ENCODE measurements around the gene ISOC2. TPM values are rescaled to one million over a fixed set of nuclear protein-coding genes. Genes with fewer than 3 reads are reported as not detected.
"Not testable (repeated sequence)": the region's sequence is repeated elsewhere in the genome, so short reads cannot be mapped to it uniquely, and the experiment has no call there.

The ISOC2 gene, protein sequence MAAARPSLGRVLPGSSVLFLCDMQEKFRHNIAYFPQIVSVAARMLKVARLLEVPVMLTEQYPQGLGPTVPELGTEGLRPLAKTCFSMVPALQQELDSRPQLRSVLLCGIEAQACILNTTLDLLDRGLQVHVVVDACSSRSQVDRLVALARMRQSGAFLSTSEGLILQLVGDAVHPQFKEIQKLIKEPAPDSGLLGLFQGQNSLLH
- polyA plus RNA-seq (ENCODE audit: insufficient read length in 4 of 4), result 10 to 100 TPM; 33.8 to 59.3 (median 42.8) TPM

DNA sequence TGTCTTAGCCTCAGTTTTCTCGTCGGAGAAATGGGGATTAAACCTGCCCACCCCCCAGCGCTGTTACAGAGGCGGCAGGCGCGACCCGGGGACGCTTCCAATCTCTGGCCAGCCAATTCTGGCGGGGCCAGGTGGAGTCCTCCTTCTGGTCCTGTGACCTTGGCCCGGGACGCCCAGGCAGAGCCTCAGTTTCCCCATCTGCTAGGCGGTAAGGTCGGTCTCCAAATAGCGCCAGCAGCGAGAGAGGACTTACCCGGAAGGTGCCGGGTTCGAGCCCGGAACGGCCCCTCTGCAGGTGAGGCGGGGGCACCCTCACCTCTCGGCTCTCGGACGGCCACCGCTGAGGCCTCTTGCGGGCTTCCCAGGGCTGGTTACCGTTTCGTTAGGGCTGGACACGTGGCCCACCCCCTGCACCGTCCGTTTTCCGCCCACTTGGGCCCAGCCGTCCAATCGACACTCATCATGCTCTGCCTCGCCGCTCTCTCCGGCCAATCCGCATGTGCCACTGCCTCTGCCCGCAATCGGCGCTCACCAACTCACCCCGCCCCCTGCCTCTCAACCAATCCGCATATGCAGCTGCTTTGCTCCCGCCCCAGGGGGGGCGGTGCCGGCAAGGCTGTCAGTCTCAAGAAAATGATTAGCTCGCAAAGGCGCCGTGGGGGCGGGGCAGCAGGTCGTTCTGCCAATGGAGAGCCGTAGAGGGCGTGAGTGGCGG is at the start of gene ISOC2:
Gene ISOC2, minus strand, starts transcription at position 384 of the 715 bp plus-strand sequence. CDS start 5,156 bp downstream, outside the sequence.
- DNase-seq (ENCODE audit: low read depth in 4 of 4, low spot score in 2 of 4), result peak; percentile 92 to 100 (median 99)

- DNase-seq (ENCODE audit: low read depth in 4 of 4, low spot score in 2 of 4), result no peak
Observed at GRCh38 chr19:55508120-55508519, 46.7 kb upstream of the ISOC2 start.

DNA sequence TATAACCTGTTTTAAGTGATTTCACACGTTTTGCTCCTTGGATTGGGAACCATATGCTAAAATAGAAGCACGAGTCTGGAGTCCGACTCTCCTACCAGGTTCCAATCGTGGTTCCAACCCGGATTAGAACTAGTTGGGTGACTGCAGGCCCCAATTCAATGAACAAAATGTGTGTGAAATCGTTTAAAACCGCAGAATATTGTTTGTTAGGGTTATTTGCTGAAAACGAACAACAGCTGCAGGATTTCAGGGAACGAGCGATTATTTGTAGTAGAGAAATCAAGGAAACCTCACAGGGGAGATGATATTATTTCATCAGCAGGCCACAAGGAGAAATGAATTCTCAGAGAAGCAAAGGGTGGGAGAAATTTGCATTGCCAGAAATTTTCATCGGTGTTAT is 43.5 kb upstream of the ISOC2 start:
- DNase-seq (ENCODE audit: low read depth in 4 of 4, low spot score in 2 of 4), result no peak

DNA sequence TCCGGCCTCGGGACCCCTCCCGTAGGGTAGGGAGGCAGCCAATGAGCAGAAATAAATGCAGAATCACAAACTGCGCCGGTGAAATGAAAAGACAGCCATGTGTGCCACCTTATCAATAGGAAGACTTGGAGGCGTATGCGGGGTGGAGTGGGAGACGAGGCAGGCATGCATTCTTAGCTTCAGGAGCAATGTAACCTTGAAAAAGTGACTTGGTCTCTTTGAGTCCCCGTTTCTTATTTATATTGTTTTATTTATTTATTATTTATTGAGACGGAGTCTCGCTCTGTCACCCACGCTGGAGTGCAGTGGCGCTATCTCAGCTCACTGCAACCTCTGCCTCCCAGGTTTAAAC is 42.8 kb upstream of the ISOC2 start:
- DNase-seq (ENCODE audit: low read depth in 4 of 4, low spot score in 2 of 4), result no peak

DNA sequence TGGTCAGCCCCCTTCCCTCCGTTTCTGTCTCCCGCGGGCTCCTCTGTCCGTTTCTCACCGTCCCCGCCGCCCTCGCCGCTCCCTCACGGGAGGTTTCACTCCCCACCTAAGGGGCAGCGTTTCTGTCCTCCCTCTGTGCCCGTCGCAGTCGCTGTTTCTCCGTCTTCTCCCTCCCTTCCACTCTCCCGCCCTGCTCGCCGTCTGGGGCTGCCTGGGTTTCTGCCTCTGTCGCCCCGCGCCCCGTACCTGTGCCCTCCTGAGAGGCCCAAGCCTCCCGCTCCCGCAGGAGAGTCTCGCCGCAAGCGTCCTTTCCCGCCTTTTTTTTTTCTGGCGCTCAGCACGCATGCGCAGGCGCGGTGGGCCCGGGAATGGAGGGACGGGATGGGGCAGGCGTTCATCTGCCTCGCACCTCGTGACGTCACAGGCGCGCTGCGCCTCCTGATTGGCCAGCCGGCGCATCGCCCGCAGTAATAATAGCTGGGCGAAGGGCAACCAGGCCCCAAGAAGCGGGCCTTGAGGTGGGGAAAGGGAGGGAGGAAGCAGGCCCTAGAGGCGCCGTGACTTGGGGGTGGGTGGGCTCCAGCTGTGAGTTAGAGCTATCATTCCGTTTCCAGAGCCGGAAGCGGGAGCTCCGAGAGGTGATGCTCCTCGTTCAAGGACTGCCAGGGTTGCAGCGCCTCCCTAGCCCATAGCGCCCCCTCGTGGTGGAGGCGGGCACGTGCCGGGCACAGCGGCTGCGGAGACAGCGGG is 42.2 kb upstream of the ISOC2 start:
- DNase-seq (ENCODE audit: low read depth in 4 of 4, low spot score in 2 of 4), result peak; percentile 79 to 88 (median 84)

DNA sequence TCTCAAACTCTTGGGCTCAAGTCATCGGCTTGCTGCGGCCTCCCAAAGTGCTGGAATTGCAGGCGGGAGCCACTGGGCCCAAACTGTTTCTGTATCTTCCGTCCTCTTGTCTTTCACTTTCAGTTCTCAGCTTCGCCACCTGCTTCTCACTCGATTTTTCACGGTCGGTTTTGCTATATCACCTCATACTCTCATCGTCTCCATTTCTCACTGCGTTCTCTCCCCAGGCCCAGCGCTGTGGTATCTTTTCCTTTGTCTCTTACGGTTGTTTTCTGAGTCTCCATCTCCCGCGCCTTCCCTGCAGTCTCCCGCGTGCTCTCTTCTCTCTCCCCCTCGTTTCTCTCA is 41.7 kb upstream of the ISOC2 start:
- no peak for DNase-seq (ENCODE audit: low read depth in 4 of 4, low spot score in 2 of 4)

DNA sequence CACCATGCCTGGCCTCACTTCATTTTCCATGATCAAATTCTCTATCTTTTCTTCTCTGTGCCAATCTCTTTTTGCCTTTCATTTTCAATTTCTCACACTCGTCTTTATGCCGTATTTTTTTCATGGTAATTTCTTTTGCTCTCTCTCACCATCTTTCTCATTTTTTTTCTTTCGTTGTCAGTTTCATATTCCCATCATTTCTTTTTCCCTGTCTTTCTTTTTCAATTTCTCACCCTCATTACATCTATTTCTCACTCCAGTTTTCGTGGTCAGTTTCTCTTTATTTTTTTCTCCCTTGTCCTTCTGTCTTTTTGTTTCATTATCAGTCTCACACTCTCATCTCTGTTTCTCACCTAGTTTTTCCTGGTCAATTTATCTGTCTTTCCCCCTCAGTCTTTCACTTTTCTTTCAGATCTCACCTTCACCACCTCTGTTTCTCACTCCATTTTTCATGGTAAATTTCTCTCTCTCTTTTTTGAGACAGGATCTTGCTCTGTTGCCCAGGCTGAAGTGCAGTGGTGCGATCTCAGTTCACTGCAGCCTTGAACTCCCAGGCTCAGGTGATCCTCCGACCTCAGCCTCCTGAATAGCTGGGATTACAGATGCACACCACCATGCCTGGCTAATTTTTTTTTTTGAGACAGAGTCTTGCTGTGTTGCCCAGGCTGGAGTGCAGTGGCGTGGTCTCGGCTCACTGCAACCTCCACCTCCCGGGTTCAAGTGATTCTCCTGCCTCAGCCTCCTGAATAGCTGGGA is 40.9 kb upstream of the ISOC2 start:
- DNase-seq (ENCODE audit: low read depth in 4 of 4, low spot score in 2 of 4), result no peak

DNA sequence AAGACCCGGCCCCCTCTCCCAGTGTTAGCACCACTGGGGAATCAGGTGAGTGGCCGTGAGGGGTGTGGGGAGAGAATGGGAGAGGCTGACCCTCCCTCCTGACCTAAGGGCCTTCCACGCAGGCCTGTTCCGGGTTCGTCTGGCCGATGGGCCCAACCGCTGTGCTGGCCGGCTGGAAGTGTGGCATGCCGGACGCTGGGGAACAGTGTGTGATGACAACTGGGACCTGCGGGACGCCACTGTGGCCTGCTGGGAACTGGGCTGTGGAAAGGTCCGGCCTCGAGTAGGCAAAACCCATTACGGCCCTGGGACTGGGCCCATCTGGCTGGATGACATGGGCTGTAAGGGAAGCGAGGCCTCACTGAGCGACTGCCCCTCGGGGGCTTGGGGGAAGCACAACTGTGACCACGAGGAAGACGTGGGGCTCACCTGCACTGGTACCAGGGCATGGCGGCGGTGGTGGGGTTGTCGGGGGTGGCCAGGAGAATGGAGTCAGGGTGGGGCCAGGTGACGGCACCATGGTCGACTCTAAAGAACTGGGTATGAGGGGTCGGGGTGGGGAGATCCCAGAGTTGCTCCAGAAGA is 39.0 kb upstream of the ISOC2 start:
- no peak for DNase-seq (ENCODE audit: low read depth in 4 of 4, low spot score in 2 of 4)

DNA sequence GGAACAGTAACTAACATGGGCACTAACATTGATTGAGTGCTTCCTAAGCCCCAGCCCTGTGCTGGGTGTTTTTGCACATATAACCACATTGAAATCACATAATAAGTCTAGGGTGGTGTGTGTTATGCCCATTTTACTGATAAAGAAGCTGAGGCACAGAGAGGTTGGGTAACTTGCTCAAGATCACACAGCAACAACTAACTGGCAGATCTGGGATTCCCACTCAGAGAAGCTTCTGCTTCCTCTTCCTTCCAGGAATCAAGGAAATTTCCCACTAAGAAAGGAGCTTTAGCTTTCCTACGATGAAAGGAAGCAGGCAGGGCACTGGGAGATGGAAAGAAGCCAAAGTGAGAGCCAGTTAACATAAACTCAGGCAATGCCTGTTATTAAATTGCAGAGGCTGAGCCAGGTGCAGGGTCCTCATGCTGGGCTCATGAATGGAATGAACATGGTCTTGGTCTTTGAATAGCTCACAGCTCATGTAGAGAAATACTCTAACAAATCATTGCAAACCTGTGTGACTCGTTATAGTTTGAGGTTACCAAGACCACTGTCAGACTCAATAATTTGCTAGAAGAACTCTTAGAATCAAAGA is 36.9 kb upstream of the ISOC2 start:
- no peak for DNase-seq (ENCODE audit: low read depth in 4 of 4, low spot score in 2 of 4)

DNA sequence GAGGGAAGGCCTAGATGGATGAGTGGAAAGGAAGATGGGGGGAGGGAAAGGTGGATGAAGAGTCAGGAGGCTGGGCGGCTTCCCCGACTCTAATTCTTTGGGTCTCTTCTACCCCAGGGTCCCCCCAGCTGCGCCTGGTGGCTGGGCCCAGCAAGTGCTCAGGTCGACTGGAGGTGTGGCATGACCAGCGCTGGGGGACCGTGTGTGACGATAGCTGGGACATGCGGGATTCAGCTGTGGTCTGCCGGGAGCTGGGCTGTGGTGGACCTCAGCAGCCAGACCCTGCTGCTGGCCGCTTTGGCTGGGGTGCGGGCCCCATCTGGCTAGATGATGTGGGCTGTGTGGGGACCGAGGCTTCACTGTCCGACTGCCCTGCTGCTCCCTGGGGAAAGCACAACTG is 36.3 kb upstream of the ISOC2 start:
- DNase-seq (ENCODE audit: low read depth in 4 of 4, low spot score in 2 of 4), result no peak

GRCh38 chr19:55496820-55497219 is 35.4 kb upstream of the ISOC2 start:
- not testable (repeated sequence) for DNase-seq (ENCODE audit: low read depth in 4 of 4, low spot score in 2 of 4)

DNA sequence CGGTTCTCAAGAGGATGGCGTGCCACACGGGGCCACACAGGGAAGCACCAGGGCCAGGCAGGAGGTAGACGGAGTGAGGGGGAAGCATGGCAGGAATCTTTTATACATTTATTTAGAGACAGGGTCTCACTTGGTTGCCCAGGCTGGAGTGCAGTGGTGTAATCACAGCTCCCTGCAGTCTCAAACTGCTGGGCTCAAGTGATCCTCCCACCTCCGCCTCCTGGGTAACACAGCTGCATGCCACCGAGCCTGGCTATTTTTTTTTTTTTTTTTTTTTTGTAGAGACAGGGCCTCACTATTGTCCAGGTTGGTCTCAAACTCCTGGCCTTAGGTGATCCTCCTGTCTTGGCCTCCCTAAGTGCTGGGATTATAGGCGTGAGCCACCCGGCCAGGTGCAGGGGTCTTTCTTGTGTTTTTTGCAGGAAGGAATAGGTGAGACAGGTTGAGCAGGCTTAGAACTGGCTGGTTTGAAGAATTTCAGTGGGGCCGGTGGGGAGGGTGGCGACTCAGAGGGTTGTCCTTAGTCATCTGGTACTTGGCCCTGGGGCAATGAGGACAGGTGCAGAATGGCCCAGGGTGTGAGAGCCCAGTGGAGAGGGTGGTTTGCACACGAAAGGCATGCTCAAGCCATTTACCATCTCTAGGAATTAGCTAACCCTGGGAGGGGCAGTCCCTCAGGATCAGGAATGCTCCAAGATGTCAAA is 34.4 kb upstream of the ISOC2 start:
- no peak for DNase-seq (ENCODE audit: low read depth in 4 of 4, low spot score in 2 of 4)

GRCh38 chr19:55494172-55494761 is 32.8 kb upstream of the ISOC2 start:
- DNase-seq (ENCODE audit: low read depth in 4 of 4, low spot score in 2 of 4), result no peak

- no peak for DNase-seq (ENCODE audit: low read depth in 4 of 4, low spot score in 2 of 4)
Observed at GRCh38 chr19:55493645-55494171, 32.3 kb upstream of the ISOC2 start.

GRCh38 chr19:55493052-55493644 is 31.7 kb upstream of the ISOC2 start:
- no peak for DNase-seq (ENCODE audit: low read depth in 4 of 4, low spot score in 2 of 4)

GRCh38 chr19:55492362-55492944 is 31.0 kb upstream of the ISOC2 start:
- DNase-seq (ENCODE audit: low read depth in 4 of 4, low spot score in 2 of 4), result no peak

GRCh38 chr19:55491546-55492360 is 30.3 kb upstream of the ISOC2 start:
- no peak for DNase-seq (ENCODE audit: low read depth in 4 of 4, low spot score in 2 of 4)
